MM.1S (cell line): ENCODE measurements around the gene PTK7.

ENCODE experiments used
- DNase-seq: peaks from one replicate; pipeline ENCODE4 v3.0.0-alpha.2; 2015
- H2AFZ ChIP-seq: fragments of 300-600 bp; sonication (generic); 2 replicates; pipeline ENCODE4 v1.6.0; 2016; ENCODE audit warnings: antibody characterized with exemption, low read length
- H3F3A ChIP-seq: fragments of 300-600 bp; sonication (generic); 2 replicates; pipeline ENCODE4 v1.6.1; 2016; ENCODE audit warnings: mild to moderate bottlenecking, antibody characterized with exemption, low read length, moderate library complexity, mixed read lengths; ENCODE audit not compliant: insufficient read depth
- H3K27ac ChIP-seq: fragments of 300-600 bp; sonication (generic); 2 replicates; pipeline ENCODE4 v1.5.1; 2016; ENCODE audit warnings: mild to moderate bottlenecking, low read length
- H3K27me3 ChIP-seq: fragments of 300-600 bp; sonication (generic); replicated peaks from 2 replicates; pipeline ENCODE4 v1.6.0; 2016; ENCODE audit warnings: low read length; ENCODE audit not compliant: insufficient read depth
- H3K36me3 ChIP-seq: fragments of 300-600 bp; sonication (generic); replicated peaks from 2 replicates; pipeline ENCODE4 v1.6.1; 2016; ENCODE audit warnings: mild to moderate bottlenecking, low read length, mixed read lengths; ENCODE audit not compliant: insufficient read depth
- H3K4me1 ChIP-seq: fragments of 300-600 bp; sonication (generic); 2 replicates; pipeline ENCODE4 v1.6.1; 2016; ENCODE audit warnings: low read length, mixed read lengths
- H3K4me2 ChIP-seq: fragments of 300-600 bp; sonication (generic); 2 replicates; pipeline ENCODE4 v1.6.0; 2016; ENCODE audit warnings: low read depth, low read length
- H3K4me3 ChIP-seq: fragments of 300-600 bp; sonication (generic); 2 replicates; pipeline ENCODE4 v1.5.1; 2016; ENCODE audit warnings: low read length, mixed read lengths
- H3K79me2 ChIP-seq: fragments of 300-600 bp; sonication (generic); 2 replicates; pipeline ENCODE4 v1.6.1; 2016; ENCODE audit warnings: mixed run types, low read length, mixed read lengths
- H3K9ac ChIP-seq: fragments of 300-600 bp; sonication (generic); 2 replicates; pipeline ENCODE4 v1.6.1; 2016; ENCODE audit warnings: low read length, mixed read lengths
- H3K9me2 ChIP-seq: fragments of 300-600 bp; sonication (generic); replicated peaks from 2 replicates; pipeline ENCODE4 v1.6.1; 2016; ENCODE audit warnings: mild to moderate bottlenecking, low read length, mixed read lengths; ENCODE audit not compliant: insufficient read depth
- H3K9me3 ChIP-seq: fragments of 300-600 bp; sonication (generic); replicated peaks from 2 replicates; pipeline ENCODE4 v1.6.1; 2016; ENCODE audit warnings: mild to moderate bottlenecking, low read length, mixed read lengths; ENCODE audit not compliant: insufficient read depth
- H4K20me1 ChIP-seq: fragments of 300-600 bp; sonication (generic); 2 replicates; pipeline ENCODE4 v1.6.1; 2016; ENCODE audit warnings: mild to moderate bottlenecking, low read length, moderate library complexity, mixed read lengths; ENCODE audit not compliant: insufficient read depth
- CTCF ChIP-seq: fragments of 300-600 bp; sonication (generic); IDR thresholded peaks from 2 replicates; pipeline ENCODE4 v1.5.1; 2016; ENCODE audit warnings: antibody characterized with exemption, low read length, mixed read lengths
- EZH2 ChIP-seq: fragments of 300-600 bp; sonication (generic); optimal IDR thresholded peaks from 2 replicates; pipeline ENCODE3; 2017; ENCODE audit warnings: low read depth, mild to moderate bottlenecking, antibody characterized with exemption, low read length, mixed read lengths
- EZH2phosphoT487 ChIP-seq: fragments of 300-600 bp; sonication (generic); IDR thresholded peaks from 2 replicates; pipeline ENCODE4 v1.6.1; 2018; ENCODE audit warnings: antibody characterized with exemption, low read length

PTK7 gene

GRCh38 chr6:43097502-43097901, 21.4 kb downstream of the PTK7 start:
- no peaks in the 10 kb centered on the region for H4K20me1 ChIP-seq
- H3K9me2 ChIP-seq, result no peaks in the 10 kb centered on the region
- no peaks in the 10 kb centered on the region for H3K9me3 ChIP-seq
- H3K27me3 ChIP-seq, result no peaks in the 10 kb centered on the region
- no peaks in the 10 kb centered on the region for H3F3A ChIP-seq
- no peak overlapping the region for H3K9ac ChIP-seq
- DNase-seq, result no peak
- H3K4me2 ChIP-seq, result no peak overlapping the region
- no peak overlapping the region for H3K4me3 ChIP-seq
- no peak overlapping the region for H3K27ac ChIP-seq
- no peaks in the 10 kb centered on the region for H3K79me2 ChIP-seq
- no peaks in the 10 kb centered on the region for H3K4me1 ChIP-seq
- H2AFZ ChIP-seq, result no peak overlapping the region
- TF ChIP-seq EZH2 (no peak), EZH2phosphoT487 (no peak), CTCF (no peak)
- no peaks in the 10 kb centered on the region for H3K36me3 ChIP-seq

DNA sequence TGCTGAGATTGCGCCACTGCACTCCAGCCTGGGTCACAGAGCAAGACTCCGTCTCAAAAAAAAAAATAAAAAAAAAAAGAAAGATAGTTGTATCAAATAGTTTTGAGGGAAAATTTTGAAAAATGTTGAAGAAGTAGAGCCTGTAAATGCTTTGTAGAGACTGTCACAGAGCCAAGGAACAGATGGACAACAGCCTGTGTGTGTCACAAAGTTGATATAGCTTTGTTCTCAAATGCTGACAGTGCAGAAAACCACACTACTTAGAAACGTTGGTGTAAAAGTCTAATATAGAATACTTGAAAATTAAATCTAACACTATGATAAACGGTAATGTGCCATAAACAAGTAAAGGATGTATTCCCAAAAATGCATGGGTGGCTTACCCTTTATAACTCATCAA, 25.4 kb downstream of the PTK7 start:
- Histone ChIP-seq H3F3A (no peaks in the 10 kb centered on the region), H3K4me2 (no peak overlapping the region), H3K9ac (no peak overlapping the region), H3K9me2 (no peaks in the 10 kb centered on the region), H3K79me2 (no peaks in the 10 kb centered on the region), H3K4me1 (no peaks in the 10 kb centered on the region), H3K27ac (no peak overlapping the region), H3K4me3 (no peak overlapping the region), H3K36me3 (no peaks in the 10 kb centered on the region), H2AFZ (no peak overlapping the region), H3K27me3 (no peaks in the 10 kb centered on the region), H3K9me3 (no peaks in the 10 kb centered on the region), H4K20me1 (no peaks in the 10 kb centered on the region)
- no peak for DNase-seq
- TF ChIP-seq EZH2phosphoT487 (no peak), CTCF (no peak), EZH2 (no peak)

DNA sequence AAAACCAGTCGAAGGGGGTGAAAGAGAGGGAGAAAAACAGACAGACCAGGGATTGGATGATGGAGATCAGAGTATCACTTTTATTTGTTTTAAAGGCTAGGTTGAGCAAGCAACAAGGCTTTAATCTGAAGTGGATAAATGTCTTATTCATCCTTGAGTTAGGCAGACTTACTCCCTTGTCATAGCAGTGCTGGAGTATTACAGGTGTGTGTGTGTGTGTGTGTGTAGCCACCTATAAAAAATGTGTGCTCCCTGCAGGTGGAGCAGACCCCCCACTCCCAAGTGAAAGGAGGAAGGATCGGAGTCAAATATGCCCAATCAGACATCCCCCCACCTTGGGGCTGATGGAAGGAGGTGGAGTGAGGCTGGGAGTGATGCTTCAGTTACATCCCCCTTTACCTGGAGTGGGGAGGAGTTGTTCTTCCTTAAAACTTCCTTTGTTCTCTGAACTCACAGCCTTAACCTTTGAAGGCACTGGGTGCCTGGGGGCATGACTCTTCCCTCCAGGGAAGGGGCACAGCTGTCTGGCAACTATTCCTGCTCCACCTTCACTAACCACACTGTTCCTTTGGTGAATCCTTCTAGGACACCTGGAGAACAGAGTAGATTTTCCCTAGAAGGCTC, 27.3 kb downstream of the PTK7 start:
- Histone ChIP-seq H3F3A (no peaks in the 10 kb centered on the region), H3K27ac (no peak overlapping the region), H3K9me2 (no peaks in the 10 kb centered on the region), H3K4me1 (no peaks in the 10 kb centered on the region), H3K9ac (no peak overlapping the region), H3K79me2 (no peaks in the 10 kb centered on the region), H4K20me1 (no peaks in the 10 kb centered on the region), H2AFZ (no peak overlapping the region), H3K9me3 (no peaks in the 10 kb centered on the region), H3K4me3 (no peak overlapping the region), H3K4me2 (no peak overlapping the region), H3K36me3 (no peaks in the 10 kb centered on the region), H3K27me3 (no peaks in the 10 kb centered on the region)
- TF ChIP-seq EZH2phosphoT487 (no peak), CTCF (no peak), EZH2 (no peak)
- DNase-seq, result no peak
